Activated naive CD8-positive, alpha-beta T cell treated with anti-CD3 and anti-CD28 coated beads, Interleukin-2, amount 50 U/mL, for 16 hours (primary cell): ENCODE measurements around the gene ZSCAN22.
"Not testable (repeated sequence)": the region's sequence is repeated elsewhere in the genome, so short reads cannot be mapped to it uniquely, and the experiment has no call there.

Experiments used
- DNase-seq: peaks from one replicate; pipeline ENCODE4 v3.0.0-alpha.2; 2020; ENCODE audit warnings: low read depth, low spot score

The ZSCAN22 gene

GRCh38 chr19:58317476-58318072, 9.2 kb upstream of the ZSCAN22 start:
- DNase-seq: no peak

GRCh38 chr19:58318297-58318696, 8.5 kb upstream of the ZSCAN22 start:
- no peak for DNase-seq

GRCh38 chr19:58319241-58319640, 7.6 kb upstream of the ZSCAN22 start:
- no peak for DNase-seq

- DNase-seq: no peak
Measured at GRCh38 chr19:58325311-58326022, 1.3 kb upstream of the ZSCAN22 start.

GRCh38 chr19:58326501-58326913, 287 bp upstream of the ZSCAN22 start:
- no peak for DNase-seq

- no peak for DNase-seq
Measured at GRCh38 chr19:58328999-58329398, 2.2 kb downstream of the ZSCAN22 start.

GRCh38 chr19:58330458-58330857, 3.7 kb downstream of the ZSCAN22 start:
- DNase-seq: no peak

- no peak for DNase-seq
Measured at GRCh38 chr19:58332697-58333096, 5.9 kb downstream of the ZSCAN22 start.

GRCh38 chr19:58334691-58335249, 8.0 kb downstream of the ZSCAN22 start:
- DNase-seq: no peak

- no peak for DNase-seq
Measured at GRCh38 chr19:58335630-58336029, 8.8 kb downstream of the ZSCAN22 start.

GRCh38 chr19:58336216-58336615, 9.4 kb downstream of the ZSCAN22 start:
- DNase-seq: no peak

GRCh38 chr19:58336820-58337219, 10.0 kb downstream of the ZSCAN22 start:
- DNase-seq: no peak

GRCh38 chr19:58338336-58338735, 11.5 kb downstream of the ZSCAN22 start:
- DNase-seq: no peak

GRCh38 chr19:58338825-58339558, 12.2 kb downstream of the ZSCAN22 start:
- no peak for DNase-seq

- DNase-seq: no peak
Measured at GRCh38 chr19:58345558-58345957, 18.8 kb downstream of the ZSCAN22 start.

- peak; percentile 31 for DNase-seq
Measured at GRCh38 chr19:58346961-58347929, 20.5 kb downstream of the ZSCAN22 start.

GRCh38 chr19:58348080-58348479, 21.3 kb downstream of the ZSCAN22 start:
- DNase-seq: not testable (repeated sequence)

GRCh38 chr19:58349590-58349989, 22.8 kb downstream of the ZSCAN22 start:
- DNase-seq: no peak

GRCh38 chr19:58350001-58350861, 23.4 kb downstream of the ZSCAN22 start:
- DNase-seq: no peak

GRCh38 chr19:58350871-58351557, 24.2 kb downstream of the ZSCAN22 start:
- DNase-seq: no peak
